GM13977 (cell line): ENCODE measurements around the gene VCL.
"Not testable (repeated sequence)": the region's sequence is repeated elsewhere in the genome, so short reads cannot be mapped to it uniquely, and the experiment has no call there.

Experiments used
- DNase-seq: peaks from one replicate; pipeline ENCODE4 v3.0.0; 2012; ENCODE audit warnings: low spot score
- CTCF ChIP-seq: IDR thresholded peaks from 2 replicates; pipeline ENCODE4 v1.5.1; 2012; ENCODE audit warnings: mild to moderate bottlenecking, control low read depth; ENCODE audit not compliant: insufficient read depth; ENCODE audit errors: extremely low read depth, missing control alignments
- in situ Hi-C: fragments of 300-500 bp; cut with MboI; formaldehyde crosslinking; loops from one replicate; pipeline ENCODE4 v1.12.0; 2022; ENCODE audit warnings: low sequenced_read_pairs, low pct_unique_long_range_greater_than_20kb, mixed read lengths, inconsistent platforms; ENCODE audit not compliant: unreplicated experiment

Gene VCL

GRCh38 chr10:74008212-74008731, 10.4 kb downstream of the VCL start:
- in situ Hi-C loops = no loop called here
- peak; percentile 60 for DNase-seq
- no peak for TF ChIP-seq CTCF

DNA sequence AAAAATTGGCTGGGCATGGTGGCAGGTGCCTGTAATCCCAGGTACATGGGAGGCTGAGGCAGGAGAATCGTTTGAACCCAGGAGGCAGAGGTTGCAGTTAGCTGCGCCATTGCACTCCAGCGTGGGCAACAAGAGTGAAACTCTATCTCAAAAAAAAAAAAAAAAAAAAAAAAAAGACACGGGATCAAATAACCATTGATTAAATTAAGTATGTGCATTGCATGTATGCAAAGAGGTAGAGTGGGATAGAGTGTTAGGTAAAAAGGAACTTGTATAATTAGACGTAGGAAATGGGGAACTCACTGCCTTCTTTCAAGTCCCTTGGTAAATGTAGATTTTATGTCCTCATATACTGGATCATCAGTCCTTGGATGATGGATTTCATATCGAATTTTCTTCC, 13.1 kb downstream of the VCL start:
- in situ Hi-C loops = no loop called here
- no peak for TF ChIP-seq CTCF
- no peak for DNase-seq

GRCh38 chr10:74011770-74012169, 13.9 kb downstream of the VCL start:
- no peak for TF ChIP-seq CTCF
- in situ Hi-C loops = no loop called here
- DNase-seq = no peak

GRCh38 chr10:74012480-74012879, 14.6 kb downstream of the VCL start:
- in situ Hi-C loops = no loop called here
- TF ChIP-seq CTCF = no peak
- DNase-seq = no peak

DNA sequence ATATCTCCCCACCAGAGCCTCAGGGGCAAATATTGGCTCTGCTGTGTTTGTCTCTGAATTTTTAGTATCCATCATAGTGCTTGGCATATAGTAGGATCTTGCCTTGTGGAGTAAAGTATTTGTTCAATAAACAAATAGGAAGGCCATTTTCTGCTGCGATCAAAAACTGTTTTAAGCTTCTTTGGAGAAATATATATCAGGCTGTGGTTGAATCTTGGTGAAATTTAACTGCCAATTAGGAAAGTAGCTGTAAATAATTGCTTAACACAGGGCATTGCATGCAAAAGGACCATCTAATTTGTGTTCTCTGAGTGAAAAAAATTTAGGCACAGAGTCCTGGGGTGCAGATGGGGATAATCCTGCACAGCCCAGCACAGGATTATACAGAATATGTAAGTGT, 15.1 kb downstream of the VCL start:
- DNase-seq = no peak
- in situ Hi-C loops = no loop called here
- no peak for TF ChIP-seq CTCF

DNA sequence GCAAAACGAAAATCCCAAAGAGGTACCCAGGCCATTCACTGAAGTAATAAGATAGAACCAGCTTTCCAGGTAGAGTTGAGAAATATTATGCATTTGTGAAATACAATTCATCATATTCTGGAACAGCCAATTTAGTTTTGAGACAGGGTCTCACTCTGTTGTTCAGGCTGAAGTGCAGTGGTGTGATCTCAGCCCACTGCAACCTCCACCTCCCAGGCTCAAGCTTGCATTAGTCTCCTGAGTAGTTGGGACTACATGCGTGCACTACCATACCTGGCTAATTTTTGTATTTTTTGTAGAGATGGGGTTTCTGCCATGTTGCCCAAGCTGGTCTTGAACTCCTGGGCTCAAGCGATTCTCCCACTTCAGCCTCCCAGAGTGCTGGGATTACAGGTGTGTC, 16.7 kb downstream of the VCL start:
- in situ Hi-C loops, DNase-seq: not testable (repeated sequence)

DNA sequence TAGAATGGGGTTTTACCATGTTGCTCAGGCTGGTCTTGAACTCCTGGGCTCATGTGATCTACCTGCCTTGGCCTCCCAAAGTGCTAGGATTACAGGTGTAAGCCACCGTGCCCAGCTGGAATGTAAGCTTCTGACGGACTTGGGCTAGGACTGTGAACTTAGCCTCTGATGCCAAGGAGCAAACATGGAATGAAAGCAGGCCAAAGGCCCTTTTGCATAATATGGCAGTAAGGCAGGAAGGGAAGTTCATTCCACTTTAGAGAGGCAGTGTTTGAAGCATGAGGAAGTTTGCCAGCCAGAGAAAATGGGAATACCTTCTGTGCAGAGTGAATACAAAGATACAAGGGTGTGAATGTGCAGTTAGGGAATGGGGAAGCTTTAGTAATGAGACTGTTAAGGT, 20.3 kb downstream of the VCL start:
- in situ Hi-C loops = no loop called here
- TF ChIP-seq CTCF = no peak
- DNase-seq = no peak
